Measurements from ENCODE around the gene HSPA12A.
A peak's percentile ranks its signal among the peaks of the same experiment; 100 is the strongest.

HSPA12A gene

GRCh38 chr10:116747325-116747724, 5.0 kb upstream of the HSPA12A start:
- Histone ChIP-seq H2AFZ (ENCODE audit: low read depth, low read length) (no peak overlapping the region), H3K4me1 (ENCODE audit: insufficient read depth, low read length) (peaks cover 8% of the 10 kb centered on the region), H3K4me3 (ENCODE audit: low read length) (no peak overlapping the region), H3K9me3 (ENCODE audit: low read length) (no peaks in the 10 kb centered on the region), H3K36me3 (ENCODE audit: insufficient read depth, low read length) (no peaks in the 10 kb centered on the region), H3K27me3 (ENCODE audit: insufficient read depth, low read length) (peaks cover 5% of the 10 kb centered on the region)

DNA sequence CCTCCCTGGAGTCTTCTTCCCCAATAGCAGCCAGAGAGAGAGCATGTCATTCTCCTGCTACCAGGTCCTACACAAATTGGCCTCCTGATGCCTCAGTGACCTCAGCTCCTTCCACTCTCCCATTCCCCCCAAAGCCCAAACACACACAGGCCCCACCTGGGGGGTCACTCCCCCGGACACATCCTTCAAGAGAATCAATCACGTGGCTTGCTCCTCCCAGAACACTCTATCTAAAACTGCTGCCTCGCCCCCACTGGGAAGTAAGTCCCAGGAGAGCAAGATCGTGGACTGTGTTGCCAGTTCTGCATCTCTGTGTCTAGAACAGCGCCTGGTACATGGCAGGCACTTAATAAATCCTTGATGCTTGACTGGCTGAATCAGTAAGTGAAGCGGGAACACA, 2.5 kb upstream of the HSPA12A start:
- Histone ChIP-seq H3K9me3 (ENCODE audit: low read length) (no peaks in the 10 kb centered on the region), H2AFZ (ENCODE audit: low read depth, low read length) (no peak overlapping the region), H3K4me1 (ENCODE audit: insufficient read depth, low read length) (peaks cover 12% of the 10 kb centered on the region), H3K4me3 (ENCODE audit: low read length) (no peak overlapping the region), H3K27me3 (ENCODE audit: insufficient read depth, low read length) (peaks cover 23% of the 10 kb centered on the region), H3K36me3 (ENCODE audit: insufficient read depth, low read length) (no peaks in the 10 kb centered on the region)

GRCh38 chr10:116744163-116744753, 1.9 kb upstream of the HSPA12A start:
- H3K27me3 ChIP-seq (ENCODE audit: insufficient read depth, low read length): peaks cover 27% of the 10 kb centered on the region
- H3K36me3 ChIP-seq (ENCODE audit: insufficient read depth, low read length): no peaks in the 10 kb centered on the region
- H3K9me3 ChIP-seq (ENCODE audit: low read length): no peaks in the 10 kb centered on the region
- H2AFZ ChIP-seq (ENCODE audit: low read depth, low read length): no peak overlapping the region
- H3K4me1 ChIP-seq (ENCODE audit: insufficient read depth, low read length): peaks cover 12% of the 10 kb centered on the region
- H3K4me3 ChIP-seq (ENCODE audit: low read length): no peak overlapping the region

DNA sequence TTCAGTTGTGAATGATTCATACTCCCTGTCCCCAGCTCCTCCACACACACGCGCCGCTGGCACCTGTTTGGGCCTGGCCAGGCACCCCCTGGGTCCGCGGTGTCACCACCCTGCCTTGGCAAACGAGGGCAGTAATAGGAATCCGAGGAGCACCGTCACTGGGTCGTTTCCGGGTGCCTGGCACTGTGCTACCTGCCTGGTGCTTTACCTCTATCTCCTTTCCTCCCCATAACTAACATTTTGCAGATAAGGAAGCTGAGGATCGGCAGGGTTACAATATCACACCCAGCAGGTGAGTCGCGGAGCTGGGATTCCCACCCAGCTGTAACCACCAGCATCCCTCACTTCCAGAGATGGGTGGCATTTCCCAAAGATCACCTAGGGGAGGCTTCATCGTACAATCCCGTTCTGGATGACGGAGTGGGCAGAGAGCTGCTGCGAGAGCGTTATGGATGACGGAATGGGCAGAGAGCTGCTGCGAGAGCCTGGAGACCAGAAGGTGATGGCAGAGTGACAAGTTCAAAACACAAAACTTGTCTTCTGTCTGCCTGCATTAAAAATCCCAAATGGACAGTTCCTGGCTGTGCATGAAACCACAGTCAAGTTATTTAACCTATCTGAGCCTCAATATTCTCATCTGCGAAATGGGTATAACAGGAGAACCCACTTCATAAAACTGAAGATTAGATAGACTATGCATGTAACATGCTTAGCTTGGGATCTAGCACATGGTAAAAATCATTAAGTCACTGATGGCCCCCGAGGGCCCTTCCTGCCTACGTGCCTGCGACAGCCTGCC, 1.1 kb upstream of the HSPA12A start:
- Histone ChIP-seq H3K4me1 (ENCODE audit: insufficient read depth, low read length) (peaks cover 12% of the 10 kb centered on the region), H2AFZ (ENCODE audit: low read depth, low read length) (peak overlapping the region; percentile 91), H3K36me3 (ENCODE audit: insufficient read depth, low read length) (no peaks in the 10 kb centered on the region), H3K9me3 (ENCODE audit: low read length) (no peaks in the 10 kb centered on the region), H3K27me3 (ENCODE audit: insufficient read depth, low read length) (peaks cover 32% of the 10 kb centered on the region), H3K4me3 (ENCODE audit: low read length) (peak overlapping the region; percentile 61)

- H3K4me3 ChIP-seq (ENCODE audit: low read length): peak overlapping the region; percentile 61
- no peaks in the 10 kb centered on the region for H3K9me3 ChIP-seq (ENCODE audit: low read length)
- no peaks in the 10 kb centered on the region for H3K36me3 ChIP-seq (ENCODE audit: insufficient read depth, low read length)
- peaks cover 33% of the 10 kb centered on the region for H3K27me3 ChIP-seq (ENCODE audit: insufficient read depth, low read length)
- H2AFZ ChIP-seq (ENCODE audit: low read depth, low read length): peak overlapping the region; percentile 91
- H3K4me1 ChIP-seq (ENCODE audit: insufficient read depth, low read length): peaks cover 8% of the 10 kb centered on the region
These were observed 695 bp downstream of the HSPA12A start for GRCh38 chr10:116741391-116742351.

DNA sequence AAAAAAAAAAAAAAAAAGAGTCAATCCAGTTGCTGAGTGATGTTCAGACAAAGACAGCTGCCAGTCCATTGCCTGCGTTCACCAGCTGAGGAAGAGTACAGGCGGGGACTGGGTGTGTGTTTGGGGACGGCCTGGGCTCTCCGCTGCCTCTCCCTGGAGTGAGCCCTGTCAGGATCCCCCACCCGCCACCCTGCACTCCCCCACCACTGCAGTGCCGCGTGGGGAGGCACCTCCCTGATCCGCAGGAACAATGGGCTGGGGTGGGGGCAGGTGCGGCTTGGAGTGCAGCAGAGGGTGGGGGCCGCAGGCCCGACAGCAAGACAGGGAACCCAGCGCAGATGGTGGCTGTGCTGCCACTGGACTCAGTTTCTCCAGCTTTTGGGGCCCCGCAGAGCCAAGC, 1.4 kb downstream of the HSPA12A start:
- Histone ChIP-seq H2AFZ (ENCODE audit: low read depth, low read length) (peak overlapping the region; percentile 91), H3K9me3 (ENCODE audit: low read length) (no peaks in the 10 kb centered on the region), H3K27me3 (ENCODE audit: insufficient read depth, low read length) (peaks cover 33% of the 10 kb centered on the region), H3K4me3 (ENCODE audit: low read length) (peak overlapping the region; percentile 61), H3K36me3 (ENCODE audit: insufficient read depth, low read length) (no peaks in the 10 kb centered on the region), H3K4me1 (ENCODE audit: insufficient read depth, low read length) (peaks cover 8% of the 10 kb centered on the region)

DNA sequence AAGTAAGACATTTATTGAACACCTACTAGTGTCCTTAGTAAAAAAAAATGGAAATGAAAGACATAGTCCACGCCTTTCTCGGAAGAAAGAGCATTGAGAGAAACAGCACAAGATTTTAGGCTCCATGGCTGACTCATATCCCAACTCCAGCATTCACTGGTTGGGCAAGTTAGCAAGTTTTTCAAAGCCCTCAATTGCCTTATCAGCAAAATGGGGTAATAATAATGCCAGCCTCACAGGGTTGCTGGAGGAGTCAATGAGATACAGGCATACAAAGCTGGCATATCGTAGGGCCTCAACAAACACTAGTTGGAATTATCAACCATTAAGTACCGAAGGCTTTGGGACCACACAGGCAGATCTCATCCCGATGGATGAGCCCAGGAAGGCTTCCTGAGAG, 4.0 kb downstream of the HSPA12A start:
- Histone ChIP-seq H3K36me3 (ENCODE audit: insufficient read depth, low read length) (no peaks in the 10 kb centered on the region), H3K9me3 (ENCODE audit: low read length) (no peaks in the 10 kb centered on the region), H3K27me3 (ENCODE audit: insufficient read depth, low read length) (peaks cover 33% of the 10 kb centered on the region)

DNA sequence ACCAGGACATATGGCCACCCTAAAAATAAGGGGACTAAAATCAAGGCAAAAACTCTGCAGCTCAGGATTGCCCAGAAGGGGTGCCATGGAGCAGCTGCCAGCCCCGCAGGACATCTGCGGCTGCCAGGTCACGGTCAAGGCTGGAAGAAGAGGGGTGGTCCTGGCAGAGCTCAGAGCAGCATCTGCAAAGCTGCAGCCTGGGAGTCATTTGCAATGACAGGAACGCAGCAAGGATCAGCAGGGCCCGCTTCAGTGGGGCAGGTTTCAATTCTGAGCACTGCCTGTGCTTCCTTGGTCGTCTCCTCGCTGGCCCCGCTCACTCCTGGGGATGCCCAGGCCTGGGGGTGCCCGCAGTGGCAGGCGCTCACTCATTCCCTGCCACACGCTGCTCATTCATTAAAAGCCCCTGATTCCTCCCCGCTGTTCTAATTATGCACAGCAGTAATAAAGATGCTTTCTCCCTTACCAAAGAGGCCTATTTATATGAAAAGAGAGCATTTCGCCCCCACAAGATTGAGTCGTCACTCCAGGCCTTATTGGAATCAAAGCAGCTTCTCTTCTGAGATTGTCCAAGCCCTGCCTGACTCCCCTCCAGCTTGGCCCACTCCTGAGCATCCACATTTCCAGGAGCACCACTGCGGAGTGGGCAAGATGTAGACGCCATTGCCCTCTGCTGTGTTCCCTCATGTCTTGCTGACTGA, 4.6 kb downstream of the HSPA12A start:
- peaks cover 33% of the 10 kb centered on the region for H3K27me3 ChIP-seq (ENCODE audit: insufficient read depth, low read length)
- peaks cover 4% of the 10 kb centered on the region for H3K4me1 ChIP-seq (ENCODE audit: insufficient read depth, low read length)
- H3K36me3 ChIP-seq (ENCODE audit: insufficient read depth, low read length): no peaks in the 10 kb centered on the region
- H2AFZ ChIP-seq (ENCODE audit: low read depth, low read length): no peak overlapping the region
- no peak overlapping the region for H3K4me3 ChIP-seq (ENCODE audit: low read length)
- H3K9me3 ChIP-seq (ENCODE audit: low read length): no peaks in the 10 kb centered on the region

More for the DNA sequence above, 4.0 kb downstream of the HSPA12A start:
- Histone ChIP-seq H3K4me1 (ENCODE audit: insufficient read depth, low read length) (peaks cover 7% of the 10 kb centered on the region), H2AFZ (ENCODE audit: low read depth, low read length) (no peak overlapping the region), H3K4me3 (ENCODE audit: low read length) (no peak overlapping the region)

GRCh38 chr10:116733566-116733965, 8.8 kb downstream of the HSPA12A start:
- H3K4me3 ChIP-seq (ENCODE audit: low read length): no peak overlapping the region
- H3K27me3 ChIP-seq (ENCODE audit: insufficient read depth, low read length): peaks cover 2% of the 10 kb centered on the region
- no peaks in the 10 kb centered on the region for H3K4me1 ChIP-seq (ENCODE audit: insufficient read depth, low read length)
- H2AFZ ChIP-seq (ENCODE audit: low read depth, low read length): no peak overlapping the region
- no peaks in the 10 kb centered on the region for H3K36me3 ChIP-seq (ENCODE audit: insufficient read depth, low read length)
- no peaks in the 10 kb centered on the region for H3K9me3 ChIP-seq (ENCODE audit: low read length)

- Histone ChIP-seq H2AFZ (ENCODE audit: low read depth, low read length) (no peak overlapping the region), H3K27me3 (ENCODE audit: insufficient read depth, low read length) (no peaks in the 10 kb centered on the region), H3K4me3 (ENCODE audit: low read length) (no peak overlapping the region), H3K4me1 (ENCODE audit: insufficient read depth, low read length) (no peaks in the 10 kb centered on the region), H3K36me3 (ENCODE audit: insufficient read depth, low read length) (no peaks in the 10 kb centered on the region), H3K9me3 (ENCODE audit: low read length) (no peaks in the 10 kb centered on the region)
These were observed 9.8 kb downstream of the HSPA12A start for GRCh38 chr10:116732573-116732972.

DNA sequence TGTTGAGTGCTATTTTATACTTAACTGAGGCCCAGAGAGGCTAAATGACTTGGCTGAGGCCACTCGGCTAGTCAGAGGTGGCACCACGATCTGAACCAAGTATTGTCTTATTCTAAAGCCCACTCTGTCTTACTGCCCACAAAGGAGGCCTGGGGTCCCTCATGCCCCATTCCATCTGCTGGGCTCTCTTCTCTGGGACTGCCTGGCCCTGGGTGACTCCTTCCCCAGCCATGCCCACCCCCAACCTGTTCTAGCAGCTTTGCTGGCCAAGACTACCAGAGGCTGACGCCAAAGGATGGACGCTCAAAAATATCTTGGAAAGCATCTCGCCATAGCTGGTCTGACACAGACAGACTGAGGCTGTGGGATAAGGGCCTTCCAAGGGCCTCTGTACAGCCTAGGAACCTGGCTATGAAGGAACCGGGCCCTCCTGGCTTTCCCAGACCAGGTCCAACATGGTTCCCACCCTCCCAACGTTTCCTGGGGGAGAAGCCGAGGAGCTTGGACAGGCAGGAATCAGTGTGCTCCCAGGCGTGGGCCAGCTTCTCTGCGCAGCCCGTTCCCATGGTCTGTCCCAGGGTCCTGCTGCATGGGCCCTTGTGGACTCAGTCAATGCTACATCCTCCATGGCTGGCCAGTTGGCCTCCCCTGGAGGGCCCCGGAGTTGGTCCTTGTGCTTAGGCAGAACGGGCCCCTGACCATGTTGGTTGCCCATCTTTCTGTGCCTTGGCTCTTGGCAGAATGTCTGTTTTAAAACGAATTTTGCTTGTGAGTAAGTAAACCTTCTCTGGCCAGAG, 11.7 kb downstream of the HSPA12A start:
- no peaks in the 10 kb centered on the region for H3K9me3 ChIP-seq (ENCODE audit: low read length)
- H2AFZ ChIP-seq (ENCODE audit: low read depth, low read length): no peak overlapping the region
- no peaks in the 10 kb centered on the region for H3K36me3 ChIP-seq (ENCODE audit: insufficient read depth, low read length)
- no peak overlapping the region for H3K4me3 ChIP-seq (ENCODE audit: low read length)
- no peaks in the 10 kb centered on the region for H3K4me1 ChIP-seq (ENCODE audit: insufficient read depth, low read length)
- H3K27me3 ChIP-seq (ENCODE audit: insufficient read depth, low read length): no peaks in the 10 kb centered on the region

- H3K36me3 ChIP-seq (ENCODE audit: insufficient read depth, low read length): no peaks in the 10 kb centered on the region
- no peaks in the 10 kb centered on the region for H3K4me1 ChIP-seq (ENCODE audit: insufficient read depth, low read length)
- H2AFZ ChIP-seq (ENCODE audit: low read depth, low read length): no peak overlapping the region
- no peaks in the 10 kb centered on the region for H3K9me3 ChIP-seq (ENCODE audit: low read length)
- H3K4me3 ChIP-seq (ENCODE audit: low read length): no peak overlapping the region
- no peaks in the 10 kb centered on the region for H3K27me3 ChIP-seq (ENCODE audit: insufficient read depth, low read length)
These were observed 13.1 kb downstream of the HSPA12A start for GRCh38 chr10:116729243-116729642.

All from neuron (in vitro differentiated cells).